Astrocyte (in vitro differentiated cells and primary cell): Measurements from ENCODE around the gene TMTC4. TPM values are rescaled to one million over a fixed set of nuclear protein-coding genes. Genes with fewer than 3 reads are reported as not detected.

ENCODE experiments used
- DNase-seq: peaks from one replicate; pipeline ENCODE4 v3.0.0-alpha.2; 2010; ENCODE audit warnings: low read depth
- FAIRE-seq: peaks from 2 replicates; lab custom pipeline; 2011; peaks lifted over from hg19 to GRCh38; lab: Jason Lieb, UNC
- H2AFZ ChIP-seq: 2 replicates; pipeline ENCODE4 v1.6.0; 2012; ENCODE audit warnings: low read depth, low read length, inconsistent platforms
- H3K27ac ChIP-seq: 2 replicates; pipeline ENCODE4 v1.5.1; 2011; ENCODE audit warnings: low read depth, low read length, inconsistent platforms
- H3K27me3 ChIP-seq: 2 replicates; pipeline ENCODE4 v1.6.0; 2011; ENCODE audit warnings: low read length, inconsistent platforms; ENCODE audit not compliant: insufficient read depth
- H3K36me3 ChIP-seq: 2 replicates; pipeline ENCODE4 v1.5.1; 2011; ENCODE audit warnings: low read length, inconsistent platforms; ENCODE audit not compliant: insufficient read depth
- H3K4me1 ChIP-seq: 2 replicates; pipeline ENCODE4 v1.5.1; 2011; ENCODE audit warnings: low read length, inconsistent platforms; ENCODE audit not compliant: insufficient read depth
- H3K4me2 ChIP-seq: 2 replicates; pipeline ENCODE4 v1.6.0; 2012; ENCODE audit warnings: low read length, inconsistent platforms
- H3K4me3 ChIP-seq: 2 replicates; pipeline ENCODE4 v1.5.1; 2011; ENCODE audit warnings: low read depth, mild to moderate bottlenecking, low read length, inconsistent platforms; ENCODE audit not compliant: insufficient read depth
- H3K79me2 ChIP-seq: 2 replicates; pipeline ENCODE4 v1.6.0; 2012; ENCODE audit warnings: mild to moderate bottlenecking, low read length, inconsistent platforms; ENCODE audit not compliant: insufficient read depth
- H3K9ac ChIP-seq: 2 replicates; pipeline ENCODE4 v1.6.0; 2012; ENCODE audit warnings: mild to moderate bottlenecking, low read length, inconsistent platforms
- H3K9me3 ChIP-seq: 2 replicates; pipeline ENCODE4 v1.5.1; 2012; ENCODE audit warnings: low read depth, mild to moderate bottlenecking, low read length, inconsistent platforms; ENCODE audit not compliant: insufficient read depth
- H4K20me1 ChIP-seq: 2 replicates; pipeline ENCODE4 v1.6.0; 2012; ENCODE audit warnings: low read length, inconsistent platforms; ENCODE audit not compliant: insufficient read depth
- H3K27ac Mint-ChIP-seq: one replicate; pipeline ENCODE4 v1.8.0; 2021; ENCODE audit warnings: mild to moderate bottlenecking, mixed read lengths; ENCODE audit not compliant: unreplicated experiment
- H3K27me3 Mint-ChIP-seq: one replicate; pipeline ENCODE4 v1.8.0; 2021; ENCODE audit warnings: low read depth, mixed read lengths; ENCODE audit not compliant: unreplicated experiment
- H3K36me3 Mint-ChIP-seq: one replicate; pipeline ENCODE4 v1.8.0; 2021; ENCODE audit warnings: low read depth, mixed read lengths; ENCODE audit not compliant: unreplicated experiment
- H3K4me1 Mint-ChIP-seq: one replicate; pipeline ENCODE4 v1.8.0; 2021; ENCODE audit warnings: low read depth, mixed read lengths; ENCODE audit not compliant: unreplicated experiment
- H3K4me3 Mint-ChIP-seq: one replicate; pipeline ENCODE4 v1.8.0; 2021; ENCODE audit warnings: mild to moderate bottlenecking, moderate library complexity, mixed read lengths; ENCODE audit not compliant: unreplicated experiment
- H3K9me3 Mint-ChIP-seq: one replicate; pipeline ENCODE4 v1.8.0; 2021; ENCODE audit warnings: mild to moderate bottlenecking, mixed read lengths; ENCODE audit not compliant: unreplicated experiment
- CTCF ChIP-seq: IDR thresholded peaks from 2 replicates; pipeline ENCODE4 v1.5.1; 2011; ENCODE audit warnings: low read depth, mild to moderate bottlenecking, inconsistent platforms, low read length, moderate library complexity; ENCODE audit not compliant: insufficient read depth
- EZH2 ChIP-seq: IDR thresholded peaks from 2 replicates; pipeline ENCODE4 v1.6.1; 2012; ENCODE audit warnings: mild to moderate bottlenecking, low read length, inconsistent platforms; ENCODE audit not compliant: insufficient read depth
- total RNA-seq: library from RNA; stranded (reverse); gene quantifications from 2 replicates; pipeline ENCODE4 v1.2.1, GENCODE V29; 2021

The TMTC4 gene
- total RNA-seq, 1 donor from 2014 or later = 8.4 TPM

- Mint-ChIP-seq H3K27me3 (peaks cover 4% of the 10 kb centered on the region), H3K36me3 (no peaks in the 10 kb centered on the region)
- no peaks in the 10 kb centered on the region for H3K27me3 ChIP-seq
Measured at GRCh38 chr13:100600915-100601314, 73.7 kb downstream of the TMTC4 start.

GRCh38 chr13:100600461-100600860 lies 74.1 kb downstream of the TMTC4 start:
- Mint-ChIP-seq H3K9me3 (no peaks in the 10 kb centered on the region), H3K27ac (no peak overlapping the region), H3K4me3 (no peak overlapping the region), H3K4me1 (peaks cover 7% of the 10 kb centered on the region), H3K36me3 (no peaks in the 10 kb centered on the region), H3K27me3 (peaks cover 4% of the 10 kb centered on the region)
- Histone ChIP-seq H3K4me2 (no peak overlapping the region), H3K9me3 (no peaks in the 10 kb centered on the region), H3K36me3 (peaks cover 3% of the 10 kb centered on the region), H4K20me1 (no peaks in the 10 kb centered on the region), H3K27me3 (no peaks in the 10 kb centered on the region), H3K79me2 (no peaks in the 10 kb centered on the region), H3K4me3 (no peak overlapping the region), H3K4me1 (no peaks in the 10 kb centered on the region), H2AFZ (no peak overlapping the region), H3K27ac (no peak overlapping the region), H3K9ac (no peak overlapping the region)
- no peak for TF ChIP-seq EZH2
- TF ChIP-seq CTCF = no peak
- DNase-seq (no peak), FAIRE-seq (no peak)

More at GRCh38 chr13:100600915-100601314, 73.7 kb downstream of the TMTC4 start:
- Histone ChIP-seq H2AFZ (no peak overlapping the region), H3K9ac (no peak overlapping the region), H4K20me1 (no peaks in the 10 kb centered on the region), H3K79me2 (no peaks in the 10 kb centered on the region), H3K4me3 (no peak overlapping the region), H3K9me3 (no peaks in the 10 kb centered on the region), H3K4me1 (no peaks in the 10 kb centered on the region), H3K27ac (no peak overlapping the region), H3K4me2 (no peak overlapping the region), H3K36me3 (peaks cover 3% of the 10 kb centered on the region)
- FAIRE-seq (no peak), DNase-seq (no peak)
- no peak overlapping the region for H3K27ac Mint-ChIP-seq
- TF ChIP-seq EZH2 (no peak), CTCF (no peak)
- H3K4me1 Mint-ChIP-seq = peaks cover 7% of the 10 kb centered on the region
- no peak overlapping the region for H3K4me3 Mint-ChIP-seq
- no peaks in the 10 kb centered on the region for H3K9me3 Mint-ChIP-seq

- Mint-ChIP-seq H3K4me1 (no peaks in the 10 kb centered on the region), H3K27me3 (peaks cover 10% of the 10 kb centered on the region), H3K9me3 (no peaks in the 10 kb centered on the region), H3K36me3 (no peaks in the 10 kb centered on the region), H3K4me3 (no peak overlapping the region), H3K27ac (no peak overlapping the region)
- H3K4me2 ChIP-seq = no peak overlapping the region
- H3K27me3 ChIP-seq = no peaks in the 10 kb centered on the region
- no peak overlapping the region for H3K4me3 ChIP-seq
- H3K79me2 ChIP-seq = no peaks in the 10 kb centered on the region
- no peak for TF ChIP-seq CTCF
- TF ChIP-seq EZH2 = no peak
- no peak overlapping the region for H3K9ac ChIP-seq
- H3K4me1 ChIP-seq = no peaks in the 10 kb centered on the region
- no peaks in the 10 kb centered on the region for H4K20me1 ChIP-seq
- no peak overlapping the region for H2AFZ ChIP-seq
- H3K36me3 ChIP-seq = no peaks in the 10 kb centered on the region
- peak; percentile 48 for DNase-seq
- no peaks in the 10 kb centered on the region for H3K9me3 ChIP-seq
- no peak for FAIRE-seq
- H3K27ac ChIP-seq = no peak overlapping the region
Measured at GRCh38 chr13:100597253-100597652, 77.3 kb downstream of the TMTC4 start.
